ENCODE measurements around the gene PIK3CD.
"Not testable (repeated sequence)": the region's sequence is repeated elsewhere in the genome, so short reads cannot be mapped to it uniquely, and the experiment has no call there.

PIK3CD gene

DNA sequence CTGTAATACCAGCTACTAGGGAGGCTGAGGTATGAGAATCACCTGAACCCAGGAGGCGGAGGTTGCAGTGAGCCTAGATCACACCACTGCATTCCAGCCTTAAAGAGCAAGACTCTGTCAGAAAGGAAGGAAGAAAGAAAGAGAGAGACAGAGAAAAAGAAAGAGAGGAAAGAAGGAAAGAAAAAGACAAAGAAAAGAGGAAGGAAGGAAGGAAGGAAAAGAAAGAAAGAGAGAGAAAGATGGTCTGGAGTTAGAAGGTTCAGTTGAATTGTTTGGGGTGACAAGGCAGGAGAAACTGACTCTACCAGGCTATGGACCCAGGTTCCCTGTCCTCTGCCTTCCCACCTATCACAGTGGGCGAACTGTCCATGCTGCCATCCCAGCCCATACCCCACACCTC is 27.4 kb upstream of the PIK3CD start:
- DNase-seq: no peak

GRCh38 chr1:9625030-9625429 is 26.5 kb upstream of the PIK3CD start:
- not testable (repeated sequence) for DNase-seq

- peak; percentile 38 for DNase-seq
Observed at GRCh38 chr1:9626201-9626608, 25.3 kb upstream of the PIK3CD start.

DNA sequence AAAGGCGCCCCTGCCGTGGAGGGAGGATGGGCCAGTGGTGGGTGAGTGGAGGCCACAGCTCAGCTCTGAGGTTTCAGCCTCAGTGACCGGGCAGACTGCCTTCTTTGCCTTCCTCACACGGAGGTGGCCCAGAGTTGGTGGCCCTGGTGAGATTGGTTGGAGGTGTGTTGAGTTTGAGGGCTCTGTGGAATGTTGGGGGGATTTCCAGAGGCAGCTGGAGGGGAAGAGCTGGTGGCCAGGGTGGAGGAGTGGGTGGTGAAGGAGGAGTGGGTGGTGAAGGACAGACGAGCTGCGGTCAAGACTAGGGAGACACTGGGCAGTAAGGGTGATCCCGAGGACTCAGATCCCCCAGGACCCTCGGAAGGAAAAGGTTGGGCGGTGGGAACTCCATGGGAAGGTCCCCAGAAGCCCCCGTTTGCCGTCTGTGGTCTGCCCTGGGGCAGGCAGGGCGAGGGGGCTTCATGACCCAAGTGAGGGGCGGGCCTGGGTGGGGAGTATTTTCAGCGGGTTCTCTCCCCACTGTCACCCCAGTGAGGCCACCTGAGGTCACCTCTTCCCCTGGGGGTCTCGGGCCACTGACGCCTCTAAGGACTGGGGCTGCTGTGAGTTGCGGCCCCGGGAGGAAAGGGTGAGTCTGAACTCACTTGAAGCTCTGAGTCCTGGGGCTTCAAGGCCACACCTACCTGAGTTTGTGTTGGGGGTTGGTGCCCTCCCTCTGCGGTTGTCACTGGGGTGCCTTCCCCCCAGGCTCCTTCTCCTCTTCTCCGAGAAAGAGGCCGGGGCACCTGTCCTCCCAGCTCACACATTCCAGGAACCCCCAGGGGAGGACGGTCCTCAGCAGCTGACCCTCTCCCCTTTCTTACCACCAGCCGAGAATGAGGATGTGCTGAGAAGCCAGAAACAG is 22.7 kb upstream of the PIK3CD start:
- peak; percentile 73 for DNase-seq

- DNase-seq: peak; percentile 80
Observed at GRCh38 chr1:9629445-9630201, 21.9 kb upstream of the PIK3CD start.

GRCh38 chr1:9630331-9631111 is 21.0 kb upstream of the PIK3CD start:
- no peak for DNase-seq

GRCh38 chr1:9631613-9632012 is 19.9 kb upstream of the PIK3CD start:
- DNase-seq: no peak

DNA sequence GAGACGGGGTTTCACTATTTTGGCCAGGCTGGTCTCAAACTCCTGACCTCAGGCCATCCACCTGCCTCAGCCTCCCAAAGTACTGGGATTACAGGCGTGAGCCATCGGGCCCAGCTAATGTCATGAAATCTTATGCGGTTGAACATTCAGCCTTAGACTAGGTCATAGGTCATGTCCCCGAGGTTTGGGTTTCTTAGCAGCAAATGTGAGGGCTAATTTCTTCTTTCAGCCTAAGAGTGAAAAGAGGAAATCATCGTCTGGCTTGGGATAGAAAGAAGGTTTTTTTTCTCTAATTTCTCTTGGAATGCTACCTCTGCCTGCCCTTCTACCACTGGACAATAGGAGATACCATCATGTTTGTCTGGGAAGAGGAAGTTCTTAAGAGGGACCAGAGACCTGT is 18.0 kb upstream of the PIK3CD start:
- no peak for DNase-seq

GRCh38 chr1:9634582-9634981 is 16.9 kb upstream of the PIK3CD start:
- DNase-seq: no peak

- DNase-seq: no peak
Observed at GRCh38 chr1:9639227-9639626, 12.3 kb upstream of the PIK3CD start.

GRCh38 chr1:9643351-9644256 is 7.9 kb upstream of the PIK3CD start:
- no peak for DNase-seq

DNA sequence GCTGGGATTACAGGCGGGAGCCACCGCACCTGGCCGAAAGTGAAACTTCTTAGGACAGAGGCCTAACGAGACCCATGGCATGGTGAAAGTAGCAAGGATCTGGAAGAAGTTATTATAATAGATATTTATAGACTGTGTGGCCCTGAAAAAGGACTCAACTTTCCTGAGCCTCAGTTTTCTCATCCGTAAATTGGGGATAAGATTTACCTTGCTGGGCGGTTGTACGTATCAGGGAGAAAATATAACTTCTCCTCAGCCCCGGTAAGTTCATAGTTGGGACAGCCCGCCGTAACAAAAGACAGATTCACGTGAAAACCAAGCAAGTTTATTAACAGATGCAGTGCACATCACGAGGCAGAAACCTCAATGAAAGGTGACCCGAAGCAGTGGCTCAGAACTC is 5.5 kb upstream of the PIK3CD start:
- DNase-seq: no peak

GRCh38 chr1:9648171-9648570 is 3.4 kb upstream of the PIK3CD start:
- no peak for DNase-seq

DNA sequence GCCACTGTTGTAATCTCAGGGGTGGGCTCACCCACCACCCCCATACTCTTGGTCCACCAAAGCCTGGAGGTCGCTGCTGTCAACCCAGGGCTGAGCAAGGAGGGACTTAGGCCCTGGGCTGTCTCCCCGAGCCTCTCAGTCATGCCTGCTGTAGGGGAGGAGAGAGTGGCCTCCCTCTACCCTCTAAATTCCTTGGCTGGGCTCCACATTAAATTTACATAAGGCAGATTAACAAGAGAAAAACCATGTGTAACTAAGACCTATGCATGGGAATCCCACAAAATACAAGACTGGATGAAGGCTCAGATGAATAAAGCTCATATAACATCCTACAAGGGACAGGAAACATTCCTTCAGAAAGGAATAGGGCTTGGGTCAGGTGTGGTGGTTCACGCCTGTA is 1.8 kb upstream of the PIK3CD start:
- no peak for DNase-seq

- DNase-seq: no peak
Observed at GRCh38 chr1:9651220-9651564, 339 bp upstream of the PIK3CD start.

DNA sequence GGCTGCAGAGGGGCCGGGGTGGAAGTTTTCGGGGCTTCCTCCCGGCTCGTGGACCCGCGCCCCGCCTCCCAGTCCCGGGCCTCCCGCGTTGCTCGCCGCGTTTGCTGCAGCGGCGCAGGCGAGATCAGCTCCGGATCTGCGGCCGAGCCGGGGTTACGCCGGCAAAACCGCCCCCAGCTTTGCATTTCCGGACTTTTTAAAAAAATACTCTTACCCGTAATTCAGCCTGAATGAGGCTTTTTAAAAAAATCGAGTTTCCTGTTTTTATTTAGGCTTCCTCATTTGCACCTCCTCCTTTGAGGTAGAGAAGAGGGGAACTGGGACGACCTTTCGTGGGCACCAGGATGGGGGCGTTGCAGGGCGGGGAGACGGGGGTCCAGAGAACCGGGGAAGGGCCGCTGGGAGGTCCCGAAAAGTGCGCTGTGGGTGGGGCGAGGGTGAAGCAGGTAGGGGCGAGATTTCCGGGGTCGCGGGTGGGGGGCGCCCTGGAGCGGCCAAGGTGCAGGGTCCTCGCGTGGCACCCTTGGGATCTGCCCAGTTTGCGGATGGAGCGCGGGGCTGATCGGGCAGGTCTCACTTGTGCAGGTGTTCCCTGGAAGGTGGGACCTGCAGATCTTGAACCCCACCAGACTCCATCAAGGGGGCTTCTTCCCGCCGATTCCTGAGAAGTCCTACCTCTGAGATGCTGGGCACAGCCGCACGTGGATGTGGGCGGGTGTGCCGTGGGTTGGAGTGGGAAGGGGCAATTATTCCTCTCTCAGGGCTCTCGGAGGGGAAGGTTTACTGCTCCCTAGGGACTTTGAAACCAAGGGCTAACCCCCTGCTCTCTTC is 1.1 kb downstream of the PIK3CD start:
- DNase-seq: peak; percentile 67

DNA sequence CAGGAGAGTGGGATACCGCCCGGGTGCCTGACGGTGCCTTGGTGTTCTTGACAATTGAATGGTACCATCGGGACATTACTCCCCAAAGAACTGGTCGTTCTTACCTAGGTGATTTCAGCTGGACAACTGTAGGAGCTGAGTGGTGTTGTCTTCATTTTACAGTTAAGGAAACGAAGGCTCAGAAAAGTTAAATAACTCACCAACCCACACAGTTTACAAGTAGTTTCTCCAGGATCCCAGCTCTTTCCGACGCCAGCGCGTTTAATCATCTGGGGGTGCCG is 1.6 kb downstream of the PIK3CD start:
- no peak for DNase-seq

DNA sequence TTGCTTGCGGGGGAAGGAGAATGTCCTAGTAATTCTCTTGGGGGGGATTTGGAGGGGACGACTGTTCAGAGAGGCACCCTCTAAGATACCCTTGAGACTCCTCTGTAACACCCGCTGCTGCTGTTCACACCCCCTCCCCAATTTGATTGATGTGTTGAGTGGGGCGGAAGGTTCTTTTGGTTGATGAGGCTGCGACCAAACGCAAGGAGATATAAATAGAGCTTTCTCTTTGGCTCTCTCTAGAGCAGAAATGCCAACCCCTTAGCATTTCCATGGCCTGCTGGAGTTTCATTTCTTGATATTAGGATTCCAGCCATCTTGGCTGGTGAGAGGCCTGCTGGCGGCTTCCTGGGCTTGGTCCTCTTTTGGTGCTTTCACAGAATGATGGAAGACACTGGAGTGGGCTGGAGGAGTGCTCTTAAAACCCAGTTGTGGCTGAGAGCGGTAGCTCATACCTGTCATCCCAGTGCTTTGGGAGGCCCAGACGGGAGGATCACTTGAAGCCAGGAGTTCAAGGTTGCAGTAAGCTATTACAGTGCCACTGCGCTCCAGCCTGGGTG is 2.0 kb downstream of the PIK3CD start:
- DNase-seq: peak; percentile 34

- peak; percentile 35 for DNase-seq
Observed at GRCh38 chr1:9654051-9654833, 2.7 kb downstream of the PIK3CD start.
